Endothelial cell of umbilical vein (primary cell): ENCODE results near the gene MUC7.

ENCODE experiments used
- EZH2 ChIP-seq: IDR thresholded peaks from 2 replicates; pipeline ENCODE4 v1.6.1; 2012; ENCODE audit warnings: borderline replicate concordance, low read depth, mild to moderate bottlenecking, moderate library complexity, low read length, inconsistent platforms; ENCODE audit not compliant: severe bottlenecking
- FOS ChIP-seq: IDR thresholded peaks from 2 replicates; pipeline ENCODE4 v1.6.1; 2011; ENCODE audit warnings: mild to moderate bottlenecking, low read length, moderate library complexity, borderline replicate concordance; ENCODE audit not compliant: insufficient read depth
- JUN ChIP-seq: IDR thresholded peaks from 2 replicates; pipeline ENCODE4 v1.6.1; 2011; ENCODE audit warnings: borderline replicate concordance, low read depth; ENCODE audit not compliant: insufficient read length, insufficient read depth
- POLR2A ChIP-seq: IDR thresholded peaks from 2 replicates; pipeline ENCODE4 v1.6.1; 2012; ENCODE audit warnings: low read depth, mild to moderate bottlenecking, control low read depth, low read length
- TF ChIP-seq, protein P1 (sequence below), 2 donors: IDR thresholded peaks; 1 replicate in 1 of 2; 2 replicates in 1 of 2; pipeline ENCODE4 v1.5.1; 2011; ENCODE audit warnings: low read length in 2 of 2, mild to moderate bottlenecking in 2 of 2, moderate library complexity in 2 of 2, control low read depth in 1 of 2, inconsistent platforms in 1 of 2, low read depth in 1 of 2; ENCODE audit not compliant: insufficient read depth in 1 of 2; ENCODE audit errors: extremely low read depth in 1 of 2

GRCh38 chr4:70473679-70474078, 1.7 kb downstream of the MUC7 start:
- TF ChIP-seq, protein P1, sequence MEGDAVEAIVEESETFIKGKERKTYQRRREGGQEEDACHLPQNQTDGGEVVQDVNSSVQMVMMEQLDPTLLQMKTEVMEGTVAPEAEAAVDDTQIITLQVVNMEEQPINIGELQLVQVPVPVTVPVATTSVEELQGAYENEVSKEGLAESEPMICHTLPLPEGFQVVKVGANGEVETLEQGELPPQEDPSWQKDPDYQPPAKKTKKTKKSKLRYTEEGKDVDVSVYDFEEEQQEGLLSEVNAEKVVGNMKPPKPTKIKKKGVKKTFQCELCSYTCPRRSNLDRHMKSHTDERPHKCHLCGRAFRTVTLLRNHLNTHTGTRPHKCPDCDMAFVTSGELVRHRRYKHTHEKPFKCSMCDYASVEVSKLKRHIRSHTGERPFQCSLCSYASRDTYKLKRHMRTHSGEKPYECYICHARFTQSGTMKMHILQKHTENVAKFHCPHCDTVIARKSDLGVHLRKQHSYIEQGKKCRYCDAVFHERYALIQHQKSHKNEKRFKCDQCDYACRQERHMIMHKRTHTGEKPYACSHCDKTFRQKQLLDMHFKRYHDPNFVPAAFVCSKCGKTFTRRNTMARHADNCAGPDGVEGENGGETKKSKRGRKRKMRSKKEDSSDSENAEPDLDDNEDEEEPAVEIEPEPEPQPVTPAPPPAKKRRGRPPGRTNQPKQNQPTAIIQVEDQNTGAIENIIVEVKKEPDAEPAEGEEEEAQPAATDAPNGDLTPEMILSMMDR (IDR thresholded peaks at IDR 0.05; ENCODE audit: extremely low read depth in 1 of 2, insufficient read depth in 1 of 2, low read depth in 1 of 2, low read length in 2 of 2), result no peak
- no peak for TF ChIP-seq POLR2A
- TF ChIP-seq EZH2, result no peak
- TF ChIP-seq FOS, result no peak
- no peak for TF ChIP-seq JUN
